ENCODE data around the gene PPP2CA.
A peak's percentile ranks its signal among the peaks of the same experiment; 100 is the strongest.
"Not testable (repeated sequence)": the region's sequence is repeated elsewhere in the genome, so short reads cannot be mapped to it uniquely, and the experiment has no call there.

Gene PPP2CA

GRCh38 chr5:134245101-134245604, 19.3 kb upstream of the PPP2CA start:
- DNase-seq = no peak

DNA sequence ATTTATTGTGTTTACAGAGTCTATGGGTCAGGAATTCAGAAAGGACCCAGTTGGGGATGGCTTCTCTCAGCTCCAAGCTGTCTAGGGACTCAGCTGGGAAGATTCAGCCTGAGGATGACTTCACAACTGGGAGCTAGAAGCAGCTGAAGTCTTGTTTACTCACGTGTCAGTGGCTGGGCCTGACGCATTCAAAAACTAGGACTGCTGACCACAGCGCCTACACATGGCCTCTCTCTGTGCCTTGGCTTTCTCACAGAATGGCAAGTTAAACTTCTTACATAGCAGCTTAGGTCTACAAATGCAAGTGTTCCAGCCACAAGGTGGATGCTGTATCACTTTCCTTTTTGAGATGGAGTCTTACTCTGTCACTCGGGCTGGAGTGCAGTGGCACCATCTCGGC, 16.3 kb upstream of the PPP2CA start:
- no peak for DNase-seq

GRCh38 chr5:134240421-134240962, 14.6 kb upstream of the PPP2CA start:
- peak; percentile 52 for DNase-seq

DNA sequence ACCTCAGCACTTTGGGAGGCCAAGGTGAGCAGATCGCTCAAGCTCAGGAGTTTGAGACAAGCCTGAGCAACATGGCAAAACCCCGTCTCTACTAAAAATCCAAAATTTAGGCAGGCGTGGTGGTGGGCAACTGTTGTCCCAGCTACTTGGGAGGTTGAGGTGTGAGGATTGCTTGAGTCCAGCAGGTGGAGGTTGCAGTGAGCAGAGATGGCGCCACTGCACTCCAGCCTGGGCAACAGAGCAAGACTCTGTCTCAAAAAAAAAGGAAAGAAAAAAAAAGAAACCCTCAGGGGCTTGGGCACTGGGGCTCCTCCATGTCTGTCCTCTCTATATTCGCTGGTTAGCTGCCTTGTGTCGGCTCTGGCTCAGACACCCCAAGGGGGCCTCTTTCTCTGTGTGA, 10.9 kb upstream of the PPP2CA start:
- DNase-seq = no peak

DNA sequence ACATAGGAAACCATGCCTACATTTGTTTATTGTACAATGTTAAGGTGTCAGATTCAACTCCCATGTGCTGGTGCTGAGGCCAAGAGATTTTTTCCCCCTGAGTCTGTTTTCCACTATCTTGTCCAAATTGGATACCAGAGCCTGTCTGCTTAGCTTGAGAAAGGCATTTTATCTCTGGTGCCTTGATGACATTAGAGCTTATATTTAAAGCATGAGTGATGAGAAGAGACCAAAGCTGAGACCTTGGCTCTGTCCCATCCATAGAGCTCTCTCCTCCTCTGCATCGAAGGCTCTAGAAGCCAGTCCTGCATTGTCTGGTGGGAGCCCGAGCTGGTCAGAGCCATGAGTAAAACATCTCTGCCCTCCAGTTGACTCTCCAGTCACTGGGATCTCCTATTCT, 10.4 kb upstream of the PPP2CA start:
- DNase-seq = no peak

- DNase-seq = no peak
Measured at GRCh38 chr5:134228624-134229023, 2.8 kb upstream of the PPP2CA start.

DNA sequence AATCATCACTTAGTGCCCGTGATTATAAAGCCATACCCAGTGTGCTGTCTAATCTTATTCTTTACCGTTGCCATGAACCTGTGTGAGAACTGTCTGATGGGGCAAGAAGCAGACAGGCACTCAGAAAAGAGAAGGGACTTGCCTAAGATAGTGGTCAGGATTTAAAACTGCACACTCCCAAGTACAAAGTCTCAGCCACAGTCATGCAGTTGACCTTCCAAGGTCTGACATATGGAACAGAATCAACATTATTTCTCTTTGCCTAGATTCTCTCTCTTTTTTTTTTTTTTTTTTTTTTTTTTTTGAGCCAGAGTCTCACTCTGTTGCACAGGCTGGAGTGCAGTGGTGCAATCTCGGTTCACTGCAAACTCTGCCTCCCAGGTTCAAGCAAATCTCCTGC, 1.9 kb upstream of the PPP2CA start:
- DNase-seq = no peak

DNA sequence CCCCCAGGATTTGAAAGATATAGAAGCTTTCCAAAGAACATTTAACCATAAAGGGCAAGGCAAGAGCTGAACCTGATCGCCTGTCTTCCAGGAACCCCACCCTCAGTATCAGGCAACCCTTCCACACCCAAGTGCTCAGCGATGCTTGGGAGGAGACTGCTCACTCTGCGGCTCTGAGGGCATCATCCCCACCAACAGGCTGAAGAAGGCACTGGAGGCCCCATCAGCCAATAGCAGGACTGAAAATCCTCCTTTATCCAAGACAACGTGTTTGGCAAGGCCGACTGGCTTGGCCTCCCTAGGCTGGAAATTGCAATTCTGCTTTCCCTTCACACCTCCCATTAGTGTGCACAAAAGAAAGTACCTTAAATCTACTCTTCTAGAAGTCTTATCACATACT, 1.4 kb upstream of the PPP2CA start:
- DNase-seq = peak; percentile 85

- DNase-seq = peak; percentile 33
Measured at GRCh38 chr5:134226441-134227192, 744 bp upstream of the PPP2CA start.

DNA sequence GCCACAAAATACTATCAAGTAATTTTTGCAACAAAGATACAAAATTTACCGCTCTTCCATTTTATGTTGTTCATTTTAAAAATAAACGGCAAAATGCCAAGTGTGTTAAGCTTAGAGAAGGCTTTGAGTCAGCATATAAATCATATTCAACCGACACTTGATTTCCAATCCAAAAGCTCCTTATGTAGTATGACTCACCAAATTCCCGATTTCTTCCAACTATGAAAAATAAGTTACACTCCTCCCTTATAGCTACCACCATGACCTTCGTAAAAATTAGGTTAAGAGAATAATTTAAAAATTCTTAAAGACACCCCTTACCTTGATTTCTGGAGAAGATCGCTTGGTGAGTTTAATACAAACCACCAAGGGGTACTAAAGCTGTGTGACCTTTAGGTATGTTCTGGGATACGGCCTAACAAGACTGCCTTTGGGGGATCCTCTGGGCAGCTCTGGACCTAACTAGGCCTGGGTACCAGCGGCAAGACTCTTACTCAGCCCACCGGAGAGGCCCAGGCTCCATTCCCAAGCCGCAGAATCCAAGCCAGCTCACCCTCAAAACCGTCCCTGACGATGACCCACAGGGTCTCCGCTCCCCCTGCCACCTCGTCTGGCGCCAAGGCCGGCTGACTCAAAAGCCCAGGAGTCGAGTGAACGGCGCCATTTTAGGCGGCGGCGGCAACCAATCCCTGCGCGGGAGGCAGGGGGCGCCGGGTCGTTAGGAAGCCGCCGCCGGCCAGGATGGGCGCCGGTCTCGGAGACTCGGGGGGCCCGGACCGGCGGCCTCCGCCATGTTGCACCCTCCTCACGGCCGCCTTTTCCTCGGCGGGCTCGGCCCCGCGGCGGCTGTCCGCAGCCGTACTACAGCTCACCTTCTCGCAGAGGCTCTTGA, 739 bp downstream of the PPP2CA start:
- peak; percentile 84 for DNase-seq

DNA sequence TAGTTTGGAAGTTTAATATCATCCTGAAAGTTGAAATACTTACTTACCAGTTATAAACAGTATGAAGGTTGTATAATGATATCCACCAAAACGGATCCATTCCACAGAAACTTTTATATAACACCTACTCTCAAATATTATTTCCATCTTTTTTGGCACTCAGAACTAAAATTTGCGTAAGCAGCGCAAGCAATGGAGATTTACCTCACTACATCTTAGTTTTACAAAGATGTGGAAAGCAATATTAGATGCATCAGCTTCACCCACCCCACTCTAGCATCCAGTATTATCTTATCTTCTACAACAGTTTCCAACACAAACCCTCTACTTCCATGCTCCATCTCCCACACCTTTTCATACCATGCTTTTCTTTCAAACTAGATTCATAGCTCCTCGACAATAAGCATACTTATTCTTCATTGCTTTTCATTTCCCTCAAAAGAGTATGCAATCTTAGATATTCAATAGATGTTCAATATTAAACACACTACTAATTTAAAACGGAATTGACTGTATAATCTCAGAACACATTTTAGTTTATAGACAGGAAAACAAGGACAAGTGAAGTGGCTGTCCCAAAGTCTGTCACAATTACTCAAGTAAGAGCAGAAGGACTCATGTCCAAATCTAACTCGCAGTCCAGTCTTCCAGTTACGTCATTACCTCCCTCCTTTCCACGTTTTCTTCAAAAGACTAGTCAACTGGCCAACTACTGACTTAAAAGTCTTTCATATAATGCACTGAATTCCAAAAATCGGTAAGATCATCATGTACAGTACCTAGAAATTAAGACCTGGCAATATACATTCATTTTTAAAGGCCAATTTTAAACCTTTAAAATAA, 2.2 kb downstream of the PPP2CA start:
- DNase-seq = peak; percentile 26

DNA sequence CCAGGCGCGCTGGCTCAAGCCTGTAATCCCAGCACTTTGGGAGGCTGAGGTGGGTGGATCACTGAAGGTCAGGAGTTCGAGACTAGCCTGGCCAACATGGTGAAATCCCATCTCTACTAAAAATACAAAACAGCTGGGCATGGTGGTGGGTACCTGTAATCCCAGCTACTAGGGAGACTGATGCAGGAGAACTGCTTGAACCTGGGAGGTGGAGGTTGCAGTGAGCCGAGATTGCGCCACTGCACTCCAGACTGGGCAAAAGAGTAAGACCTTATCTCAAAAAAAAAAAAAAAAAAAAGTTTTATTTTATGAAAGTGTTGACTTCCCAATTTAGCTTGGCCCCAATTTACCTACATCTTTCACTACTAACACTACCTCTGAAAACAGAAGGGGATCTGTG, 4.2 kb downstream of the PPP2CA start:
- not testable (repeated sequence) for DNase-seq

DNA sequence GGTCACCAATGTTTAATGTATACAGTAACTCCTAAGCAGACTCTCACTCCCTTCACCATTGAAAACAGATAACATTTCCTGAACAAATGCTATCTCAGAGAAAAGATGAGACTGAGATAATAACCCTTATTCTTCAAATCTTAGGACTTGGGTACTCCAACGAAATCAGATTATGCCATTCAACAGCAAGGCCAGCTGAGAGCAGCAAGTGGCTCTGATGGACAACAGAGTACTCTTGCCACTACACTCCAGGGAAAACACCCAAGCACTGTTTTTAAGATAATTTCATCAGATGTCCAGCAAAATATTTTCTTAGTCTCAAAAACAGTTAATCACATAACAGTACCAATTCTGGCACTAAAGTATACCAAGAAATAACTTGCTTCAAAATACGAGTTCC, 10.1 kb downstream of the PPP2CA start:
- no peak for DNase-seq

DNA sequence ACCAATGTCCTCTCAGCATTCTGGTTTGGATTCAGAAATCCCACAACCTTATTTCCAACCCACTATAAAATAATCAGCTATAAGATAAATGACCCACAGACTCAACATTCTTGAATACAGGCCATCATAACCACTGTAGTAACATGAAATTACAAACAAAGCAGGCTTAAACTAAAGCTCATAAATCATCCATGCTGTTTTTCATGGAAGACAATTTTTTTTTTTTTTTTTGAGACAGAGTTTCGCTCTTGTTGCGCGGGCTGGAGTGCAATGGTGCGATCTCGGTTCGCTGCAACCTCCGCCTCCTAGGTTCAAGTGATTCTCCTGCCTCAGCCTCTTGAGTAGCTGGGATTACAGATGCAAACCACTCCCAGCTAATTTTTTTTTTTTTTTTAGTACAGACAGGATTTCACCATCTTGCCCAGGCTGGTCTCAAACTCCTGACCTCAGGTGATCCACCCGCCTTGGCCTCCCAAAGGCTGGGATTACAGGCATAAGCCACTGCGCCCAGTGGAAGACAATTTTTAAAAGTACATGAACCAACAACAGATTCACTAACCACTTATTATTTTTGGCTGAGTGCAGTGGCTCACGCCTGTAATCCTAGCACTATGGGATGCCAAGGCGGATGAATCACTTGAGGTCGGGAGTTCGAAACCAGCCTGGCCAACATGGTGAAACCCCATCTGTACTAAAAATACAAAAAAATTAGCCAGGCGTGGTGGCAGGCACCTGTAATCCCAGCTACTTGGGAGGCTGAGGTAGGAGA, 14.4 kb downstream of the PPP2CA start:
- DNase-seq = not testable (repeated sequence)

- DNase-seq = no peak
Measured at GRCh38 chr5:134209477-134210245, 16.2 kb downstream of the PPP2CA start.

GRCh38 chr5:134207696-134208095, 18.2 kb downstream of the PPP2CA start:
- DNase-seq = no peak

DNA sequence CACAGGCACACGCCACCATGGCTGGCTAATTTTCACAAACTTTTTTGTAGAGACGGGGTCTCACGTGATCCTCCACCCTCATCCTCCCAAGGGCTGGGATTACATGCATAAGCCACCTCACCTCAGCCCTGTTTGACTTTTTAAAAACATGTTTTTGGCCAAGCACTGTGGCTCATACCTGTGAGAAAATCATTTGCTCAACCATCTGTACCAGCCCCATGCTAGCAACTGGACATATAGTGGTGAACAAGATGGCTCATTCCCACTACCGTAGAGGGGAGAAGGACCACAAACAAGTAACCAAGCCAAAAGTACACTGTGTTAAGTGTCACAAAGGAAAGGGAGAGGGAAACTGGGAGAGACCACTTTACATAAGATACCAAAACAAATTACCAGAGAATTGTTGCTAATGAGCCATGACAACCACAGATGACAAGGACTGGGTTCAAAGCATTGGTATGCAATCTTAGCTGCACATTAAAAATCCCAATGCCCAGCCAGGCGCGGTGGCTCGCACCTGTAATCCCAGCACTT, 19.2 kb downstream of the PPP2CA start:
- DNase-seq = no peak

GRCh38 chr5:134204575-134204974, 21.3 kb downstream of the PPP2CA start:
- no peak for DNase-seq

DNA sequence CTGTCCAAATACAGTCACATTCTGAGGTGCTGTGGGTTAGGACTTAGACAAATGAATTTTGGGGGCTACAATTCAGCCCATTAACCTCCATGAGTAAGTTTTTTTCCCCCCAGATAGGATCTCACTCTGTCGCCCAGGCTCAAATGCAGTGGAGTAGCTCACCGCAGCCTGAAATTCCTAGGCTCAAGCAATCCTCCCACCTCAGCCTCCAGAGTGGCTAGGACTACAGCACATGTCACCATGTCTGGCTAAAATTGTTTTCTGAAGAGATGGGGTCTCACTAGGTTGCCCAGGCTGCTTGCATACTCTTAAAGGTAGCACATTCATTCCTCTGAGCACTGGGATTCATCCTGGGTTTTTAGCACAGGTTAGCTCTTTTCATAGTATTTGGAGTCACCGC, 22.2 kb downstream of the PPP2CA start:
- no peak for DNase-seq

- peak; percentile 40 for DNase-seq
Measured at GRCh38 chr5:134195666-134196065, 30.2 kb downstream of the PPP2CA start.

- DNase-seq = no peak
Measured at GRCh38 chr5:134189031-134189430, 36.8 kb downstream of the PPP2CA start.

Data from hematopoietic multipotent progenitor cell treated with erythropoietin and hydrocortisone succinate and interleukin-3 and kit ligand, for 4 days (in vitro differentiated cells).